ENCODE results near the gene LAMB1. TPM values are rescaled to one million over a fixed set of nuclear protein-coding genes. Genes with fewer than 3 reads are reported as not detected.

The LAMB1 gene
- total and polyA plus RNA-seq, 2 of the 13 experiments (the other 11 are each of a cell fraction or from before 2014, with no cell fraction given): 109 to 124 TPM

DNA sequence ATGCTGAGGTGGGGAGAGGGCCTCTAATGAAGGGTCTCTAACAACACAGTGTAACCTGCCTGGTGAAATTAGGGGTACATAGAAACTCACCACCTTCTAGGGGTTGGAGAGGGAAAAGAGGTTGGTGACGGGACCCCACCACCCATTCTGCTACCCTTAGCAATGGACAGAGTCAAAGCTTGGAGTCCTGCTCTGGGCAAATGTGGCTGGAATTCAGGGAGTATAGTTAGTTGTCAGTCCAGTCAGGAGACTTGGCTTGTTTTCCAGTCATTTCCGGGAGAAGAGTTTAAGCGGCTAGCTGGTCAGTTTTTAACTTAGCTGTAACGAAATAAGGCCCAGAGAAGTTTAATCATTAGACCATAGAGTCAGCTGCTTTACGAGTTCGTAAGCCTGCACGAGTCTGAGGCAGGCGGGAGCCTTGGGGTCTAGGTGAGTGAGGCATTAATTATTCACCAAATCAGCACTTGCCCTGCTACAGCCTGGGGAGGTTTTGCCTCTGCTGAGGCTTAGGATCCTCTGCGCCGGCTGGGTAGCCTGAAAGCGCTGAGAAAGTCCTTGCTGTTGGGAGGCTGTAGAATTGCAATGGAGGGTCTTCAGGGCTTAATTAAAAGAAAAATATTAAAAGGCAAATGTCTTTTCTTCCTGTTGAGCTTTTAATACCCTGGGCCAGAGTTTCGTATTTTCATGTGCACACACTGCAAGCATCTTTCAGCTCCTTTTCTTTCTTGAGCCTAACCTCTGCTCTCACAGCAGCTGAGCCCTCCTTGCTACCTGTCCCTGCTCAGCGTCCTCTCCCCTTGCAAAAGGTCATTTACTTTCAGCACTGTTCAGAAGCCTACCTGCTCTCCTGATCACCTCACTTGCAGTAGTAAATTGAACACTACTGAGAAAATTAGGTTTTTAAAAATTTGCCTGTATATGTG lies 1.5 kb upstream of the LAMB1 start (continued):
- TF ChIP-seq, protein P1, sequence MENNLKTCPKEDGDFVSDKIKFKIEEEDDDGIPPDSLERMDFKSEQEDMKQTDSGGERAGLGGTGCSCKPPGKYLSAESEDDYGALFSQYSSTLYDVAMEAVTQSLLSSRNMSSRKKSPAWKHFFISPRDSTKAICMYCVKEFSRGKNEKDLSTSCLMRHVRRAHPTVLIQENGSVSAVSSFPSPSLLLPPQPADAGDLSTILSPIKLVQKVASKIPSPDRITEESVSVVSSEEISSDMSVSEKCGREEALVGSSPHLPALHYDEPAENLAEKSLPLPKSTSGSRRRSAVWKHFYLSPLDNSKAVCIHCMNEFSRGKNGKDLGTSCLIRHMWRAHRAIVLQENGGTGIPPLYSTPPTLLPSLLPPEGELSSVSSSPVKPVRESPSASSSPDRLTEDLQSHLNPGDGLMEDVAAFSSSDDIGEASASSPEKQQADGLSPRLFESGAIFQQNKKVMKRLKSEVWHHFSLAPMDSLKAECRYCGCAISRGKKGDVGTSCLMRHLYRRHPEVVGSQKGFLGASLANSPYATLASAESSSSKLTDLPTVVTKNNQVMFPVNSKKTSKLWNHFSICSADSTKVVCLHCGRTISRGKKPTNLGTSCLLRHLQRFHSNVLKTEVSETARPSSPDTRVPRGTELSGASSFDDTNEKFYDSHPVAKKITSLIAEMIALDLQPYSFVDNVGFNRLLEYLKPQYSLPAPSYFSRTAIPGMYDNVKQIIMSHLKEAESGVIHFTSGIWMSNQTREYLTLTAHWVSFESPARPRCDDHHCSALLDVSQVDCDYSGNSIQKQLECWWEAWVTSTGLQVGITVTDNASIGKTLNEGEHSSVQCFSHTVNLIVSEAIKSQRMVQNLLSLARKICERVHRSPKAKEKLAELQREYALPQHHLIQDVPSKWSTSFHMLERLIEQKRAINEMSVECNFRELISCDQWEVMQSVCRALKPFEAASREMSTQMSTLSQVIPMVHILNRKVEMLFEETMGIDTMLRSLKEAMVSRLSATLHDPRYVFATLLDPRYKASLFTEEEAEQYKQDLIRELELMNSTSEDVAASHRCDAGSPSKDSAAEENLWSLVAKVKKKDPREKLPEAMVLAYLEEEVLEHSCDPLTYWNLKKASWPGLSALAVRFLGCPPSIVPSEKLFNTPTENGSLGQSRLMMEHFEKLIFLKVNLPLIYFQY (CRISPR knock-in tag; IDR thresholded peaks at IDR 0.05; ENCODE audit: borderline replicate concordance): no peak
- TF ChIP-seq SMC3 (IDR thresholded peaks at IDR 0.05; ENCODE audit: low read length) (no peak), ZNF776 (CRISPR knock-in tag; IDR thresholded peaks at IDR 0.05) (0 out of 2 replicates have a peak, but pooled peaks have one; percentile 27), POLR2A (IDR thresholded peaks at IDR 0.05; ENCODE audit: insufficient read depth in 1 of 2, low read depth in 2 of 2, low read length in 2 of 2) (peak; percentile 39 to 47; a peak in 2 of 4 replicates), NONO (IDR thresholded peaks at IDR 0.05) (no peak), NONO (CRISPR knock-in tag; conservative IDR thresholded peaks at IDR 0.05) (peak; percentile 47), RBFOX2 (IDR thresholded peaks at IDR 0.05; ENCODE audit: low read depth, low read length) (peak; percentile 60; the same call in 1 of the 2 replicates), PAX8 (CRISPR knock-in tag; IDR thresholded peaks at IDR 0.05; ENCODE audit: borderline replicate concordance) (no peak), ZFYVE20 (CRISPR knock-in tag; IDR thresholded peaks at IDR 0.05; ENCODE audit: borderline replicate concordance, low read depth) (no peak), RCOR2 (CRISPR knock-in tag; IDR thresholded peaks at IDR 0.05) (no peak), ZNF557 (CRISPR knock-in tag; IDR thresholded peaks at IDR 0.05) (no peak), ELF1 (CRISPR knock-in tag; IDR thresholded peaks at IDR 0.05) (0 out of 2 replicates have a peak, but pooled peaks have one; percentile 17), HNRNPH1 (optimal IDR thresholded peaks at IDR 0.05; ENCODE audit: low read depth, low read length) (no peak)
- TF ChIP-seq, protein P2, sequence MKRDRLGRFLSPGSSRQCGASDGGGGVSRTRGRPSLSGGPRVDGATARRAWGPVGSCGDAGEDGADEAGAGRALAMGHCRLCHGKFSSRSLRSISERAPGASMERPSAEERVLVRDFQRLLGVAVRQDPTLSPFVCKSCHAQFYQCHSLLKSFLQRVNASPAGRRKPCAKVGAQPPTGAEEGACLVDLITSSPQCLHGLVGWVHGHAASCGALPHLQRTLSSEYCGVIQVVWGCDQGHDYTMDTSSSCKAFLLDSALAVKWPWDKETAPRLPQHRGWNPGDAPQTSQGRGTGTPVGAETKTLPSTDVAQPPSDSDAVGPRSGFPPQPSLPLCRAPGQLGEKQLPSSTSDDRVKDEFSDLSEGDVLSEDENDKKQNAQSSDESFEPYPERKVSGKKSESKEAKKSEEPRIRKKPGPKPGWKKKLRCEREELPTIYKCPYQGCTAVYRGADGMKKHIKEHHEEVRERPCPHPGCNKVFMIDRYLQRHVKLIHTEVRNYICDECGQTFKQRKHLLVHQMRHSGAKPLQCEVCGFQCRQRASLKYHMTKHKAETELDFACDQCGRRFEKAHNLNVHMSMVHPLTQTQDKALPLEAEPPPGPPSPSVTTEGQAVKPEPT (CRISPR knock-in tag; IDR thresholded peaks at IDR 0.05; ENCODE audit: low read depth): no peak
- TF ChIP-seq, protein P3, sequence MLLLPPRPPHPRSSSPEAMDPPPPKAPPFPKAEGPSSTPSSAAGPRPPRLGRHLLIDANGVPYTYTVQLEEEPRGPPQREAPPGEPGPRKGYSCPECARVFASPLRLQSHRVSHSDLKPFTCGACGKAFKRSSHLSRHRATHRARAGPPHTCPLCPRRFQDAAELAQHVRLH (CRISPR knock-in tag; IDR thresholded peaks at IDR 0.05; ENCODE audit: borderline replicate concordance, low read depth): no peak
- TF ChIP-seq, protein P4, sequence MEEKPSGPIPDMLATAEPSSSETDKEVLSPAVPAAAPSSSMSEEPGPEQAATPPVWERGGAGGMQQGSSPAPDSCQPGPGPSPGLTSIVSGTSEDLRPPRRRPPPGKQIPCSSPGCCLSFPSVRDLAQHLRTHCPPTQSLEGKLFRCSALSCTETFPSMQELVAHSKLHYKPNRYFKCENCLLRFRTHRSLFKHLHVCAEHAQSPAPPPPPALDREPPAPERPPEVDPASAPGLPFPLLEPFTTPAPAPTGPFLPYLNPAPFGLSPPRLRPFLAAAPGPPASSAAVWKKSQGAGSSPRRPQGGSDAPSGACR (CRISPR knock-in tag; IDR thresholded peaks at IDR 0.05): no peak
- TF ChIP-seq, protein P5, sequence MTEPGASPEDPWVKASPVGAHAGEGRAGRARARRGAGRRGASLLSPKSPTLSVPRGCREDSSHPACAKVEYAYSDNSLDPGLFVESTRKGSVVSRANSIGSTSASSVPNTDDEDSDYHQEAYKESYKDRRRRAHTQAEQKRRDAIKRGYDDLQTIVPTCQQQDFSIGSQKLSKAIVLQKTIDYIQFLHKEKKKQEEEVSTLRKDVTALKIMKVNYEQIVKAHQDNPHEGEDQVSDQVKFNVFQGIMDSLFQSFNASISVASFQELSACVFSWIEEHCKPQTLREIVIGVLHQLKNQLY (CRISPR knock-in tag; IDR thresholded peaks at IDR 0.05): no peak
- TF ChIP-seq, protein P6, sequence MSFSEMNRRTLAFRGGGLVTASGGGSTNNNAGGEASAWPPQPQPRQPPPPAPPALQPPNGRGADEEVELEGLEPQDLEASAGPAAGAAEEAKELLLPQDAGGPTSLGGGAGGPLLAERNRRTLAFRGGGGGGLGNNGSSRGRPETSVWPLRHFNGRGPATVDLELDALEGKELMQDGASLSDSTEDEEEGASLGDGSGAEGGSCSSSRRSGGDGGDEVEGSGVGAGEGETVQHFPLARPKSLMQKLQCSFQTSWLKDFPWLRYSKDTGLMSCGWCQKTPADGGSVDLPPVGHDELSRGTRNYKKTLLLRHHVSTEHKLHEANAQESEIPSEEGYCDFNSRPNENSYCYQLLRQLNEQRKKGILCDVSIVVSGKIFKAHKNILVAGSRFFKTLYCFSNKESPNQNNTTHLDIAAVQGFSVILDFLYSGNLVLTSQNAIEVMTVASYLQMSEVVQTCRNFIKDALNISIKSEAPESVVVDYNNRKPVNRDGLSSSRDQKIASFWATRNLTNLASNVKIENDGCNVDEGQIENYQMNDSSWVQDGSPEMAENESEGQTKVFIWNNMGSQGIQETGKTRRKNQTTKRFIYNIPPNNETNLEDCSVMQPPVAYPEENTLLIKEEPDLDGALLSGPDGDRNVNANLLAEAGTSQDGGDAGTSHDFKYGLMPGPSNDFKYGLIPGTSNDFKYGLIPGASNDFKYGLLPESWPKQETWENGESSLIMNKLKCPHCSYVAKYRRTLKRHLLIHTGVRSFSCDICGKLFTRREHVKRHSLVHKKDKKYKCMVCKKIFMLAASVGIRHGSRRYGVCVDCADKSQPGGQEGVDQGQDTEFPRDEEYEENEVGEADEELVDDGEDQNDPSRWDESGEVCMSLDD (CRISPR knock-in tag; IDR thresholded peaks at IDR 0.05; ENCODE audit: borderline replicate concordance): no peak
- TF ChIP-seq, protein P7, sequence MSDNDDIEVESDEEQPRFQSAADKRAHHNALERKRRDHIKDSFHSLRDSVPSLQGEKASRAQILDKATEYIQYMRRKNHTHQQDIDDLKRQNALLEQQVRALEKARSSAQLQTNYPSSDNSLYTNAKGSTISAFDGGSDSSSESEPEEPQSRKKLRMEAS (IDR thresholded peaks at IDR 0.05): peak; percentile 45

All from HepG2 (cell line).